Mucosa of descending colon (tissue), 3 donors: ENCODE results near the gene PTGES2. TPM values are rescaled to one million over a fixed set of nuclear protein-coding genes. Genes with fewer than 3 reads are reported as not detected.

Source experiments
- ATAC-seq: fragments of 200-7000 bp; cut with Tn5 transposase; one replicate; pipeline ENCODE4 v1.9.1; 2020; ENCODE audit warnings: mild to moderate bottlenecking, moderate library complexity
- DNase-seq, 3 donors: peaks; one replicate each; pipeline ENCODE4 v3.0.0-alpha.2; 2020
- H3K36me3 ChIP-seq: fragments of 200-600 bp; one replicate; pipeline ENCODE4 v1.8.0; 2021; ENCODE audit warnings: low read depth, mild to moderate bottlenecking
- H3K4me1 ChIP-seq: fragments of 200-600 bp; one replicate; pipeline ENCODE4 v1.8.0; 2021; ENCODE audit warnings: low read depth, mild to moderate bottlenecking
- H3K4me3 ChIP-seq: fragments of 200-600 bp; one replicate; pipeline ENCODE4 v1.8.0; 2021; ENCODE audit warnings: mild to moderate bottlenecking
- H3K9me3 ChIP-seq: fragments of 200-600 bp; one replicate; pipeline ENCODE4 v1.8.0; 2021; ENCODE audit warnings: mild to moderate bottlenecking
- CTCF ChIP-seq: fragments of 200-600 bp; IDR thresholded peaks from one replicate; pipeline ENCODE4 v1.8.0; 2022; ENCODE audit warnings: antibody characterized with exemption, mild to moderate bottlenecking
- intact Hi-C, 2 donors: fragments of 100-400 bp; cut with DNase I in 1 of 2; cut with micrococcal nuclease in 1 of 2; formaldehyde crosslinking; loops; one replicate each; pipeline versions ENCODE4 v1.11.0 to v1.11.1; 2022; cut with DNase I, micrococcal nuclease
- long read RNA-seq, 2 donors: library from polyadenylated mRNA; unstranded; transcript quantifications; one replicate each; pipeline ENCODE4 v2.0.0, GENCODE V29; 2019 to 2021
- total RNA-seq, 3 donors: library from RNA; stranded (reverse); fragmentation: NEBNext Ultra II Directional in 2 of 3; extraction: Animal tissue kit (Norgen Biotek cat#: 25700) in 2 of 3; gene quantifications; one replicate each; pipeline versions ENCODE4 v1.2.1 to v1.2.4, GENCODE V29; 2021 to 2023
- donor health status: DM: no; HTN: no; CAD: no; lungs with moderate emphysema.
- donor health status: DM: no; HTN: no; CAD: no.
- donor health status: DM: no; HTN: yes; CAD: no.

PTGES2 gene
- total RNA-seq = 10 to 100 TPM; 65.3 to 99.7 (median 90.6) TPM
- long read RNA-seq, donor 1, transcript PTGES2-212 (7 exons, 2,103 nt) = minor isoform, 8 of 203 reads
- long read RNA-seq, donor 1, transcript PTGES2-202 (7 exons, 2,331 nt) = major isoform, 135 of 203 reads
- long read RNA-seq, donor 1, partial matches to known transcripts = 9 of 203 reads
- long read RNA-seq, donor 1, other reads (novel, unspliced or antisense) = 50 of 203 reads
- long read RNA-seq, donor 2, partial matches to known transcripts = 4 of 12 reads
- long read RNA-seq, donor 2, other reads (novel, unspliced or antisense) = 6 of 12 reads

DNA sequence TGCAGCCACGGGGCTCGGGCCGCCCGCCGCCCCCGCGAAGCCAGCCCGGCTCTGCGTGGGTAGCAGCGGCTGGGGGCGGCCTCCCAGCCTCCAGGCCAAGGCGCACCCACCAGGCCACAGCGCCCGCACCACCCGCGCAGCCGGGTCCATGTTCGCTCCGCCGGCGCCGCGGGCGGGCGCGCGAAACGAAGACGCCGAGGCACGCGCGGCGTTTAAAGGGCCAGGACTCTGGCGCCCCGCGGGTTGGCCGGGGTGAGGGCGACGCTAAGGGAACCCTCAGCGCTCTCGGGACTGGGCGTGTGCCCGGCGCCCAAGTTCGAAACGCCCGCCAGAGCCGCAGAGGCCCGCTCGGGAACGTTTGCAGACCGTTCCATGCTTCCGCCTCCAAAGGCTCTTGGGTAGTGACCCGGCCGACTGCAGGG lies at the start of gene PTGES2:
TSS of gene PTGES2 (minus strand) at position 162 of the 422 bp plus-strand sequence. CDS start at position 150, 12 bp downstream.
- intact Hi-C loops = no loop called here
- peaks cover 29% of the 10 kb centered on the region for H3K4me1 ChIP-seq

DNA sequence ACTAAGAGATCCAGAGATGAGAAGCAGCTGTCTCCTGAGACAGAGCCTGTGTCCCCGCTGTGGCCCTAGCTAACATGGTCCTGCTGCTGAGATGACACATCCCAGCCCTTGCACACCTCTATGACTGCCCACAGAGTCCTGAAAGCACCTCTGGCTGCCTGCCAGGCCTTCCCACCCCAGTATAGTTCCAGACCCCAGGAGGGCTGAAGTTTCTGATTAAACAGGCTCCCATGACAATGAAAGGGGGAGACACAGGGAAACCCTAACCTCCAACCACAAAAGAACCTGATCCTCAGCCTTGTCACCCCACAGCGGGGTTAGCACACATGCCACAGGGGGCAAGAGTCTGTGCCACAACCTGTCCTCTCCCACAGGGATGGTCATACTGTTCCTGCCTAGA lies 48.2 kb upstream of the PTGES2 start:
- no peak for TF ChIP-seq CTCF
- ATAC-seq (no peak), DNase-seq (no peak)
- Histone ChIP-seq H3K4me1 (no peaks in the 10 kb centered on the region), H3K36me3 (peaks cover 15% of the 10 kb centered on the region), H3K9me3 (no peaks in the 10 kb centered on the region), H3K4me3 (no peak overlapping the region)
- intact Hi-C loops = no loop called here

More for the DNA sequence above, at the start of gene PTGES2:
- Histone ChIP-seq H3K9me3 (no peaks in the 10 kb centered on the region), H3K4me3 (peak within 1 kb of the TSS; percentile 95), H3K36me3 (no peaks in the 10 kb centered on the region)
- peak; percentile 89 to 90 (median 90) for DNase-seq
- ATAC-seq = peak; percentile 79
- no peak for TF ChIP-seq CTCF

DNA sequence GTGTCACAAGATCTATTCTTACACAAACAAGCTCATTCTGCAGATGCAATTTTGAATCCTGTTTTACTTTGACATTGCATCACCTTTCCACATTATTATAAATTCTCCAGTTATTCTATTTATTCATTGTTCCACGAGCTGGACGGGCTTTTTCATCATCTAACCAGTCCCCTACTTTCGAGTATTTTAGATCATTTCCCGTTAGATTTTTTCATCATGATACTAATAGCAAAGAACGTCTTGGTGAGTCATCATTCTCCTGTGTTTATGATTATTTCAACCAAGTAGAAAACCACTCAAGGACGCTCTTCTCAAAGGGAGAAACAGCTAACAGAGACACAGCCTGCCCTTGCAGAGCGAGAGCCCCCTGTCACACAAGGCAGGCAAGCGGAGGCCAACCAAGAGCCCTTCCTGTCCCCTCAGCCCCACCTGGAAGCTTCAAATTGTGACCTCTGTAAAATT lies 47.6 kb upstream of the PTGES2 start:
- no peak for ATAC-seq

GRCh38 chr9:128174062-128174461 lies 46.5 kb upstream of the PTGES2 start:
- H3K4me3 ChIP-seq = no peak overlapping the region
- DNase-seq (no peak), ATAC-seq (no peak)
- no peak for TF ChIP-seq CTCF
- peaks cover 13% of the 10 kb centered on the region for H3K36me3 ChIP-seq
- no peaks in the 10 kb centered on the region for H3K9me3 ChIP-seq
- intact Hi-C loops = no loop called here
- no peaks in the 10 kb centered on the region for H3K4me1 ChIP-seq

More for the DNA sequence above, 47.6 kb upstream of the PTGES2 start:
- Histone ChIP-seq H3K4me3 (no peak overlapping the region), H3K9me3 (no peaks in the 10 kb centered on the region), H3K4me1 (no peaks in the 10 kb centered on the region), H3K36me3 (peaks cover 15% of the 10 kb centered on the region)
- intact Hi-C loops = no loop called here
- no peak for TF ChIP-seq CTCF
- no peak for DNase-seq

GRCh38 chr9:128169925-128170324 lies 42.4 kb upstream of the PTGES2 start:
- Histone ChIP-seq H3K4me3 (no peak overlapping the region), H3K9me3 (no peaks in the 10 kb centered on the region), H3K4me1 (no peaks in the 10 kb centered on the region), H3K36me3 (no peaks in the 10 kb centered on the region)
- intact Hi-C loops = no loop called here
- DNase-seq = no peak
- TF ChIP-seq CTCF = no peak
- no peak for ATAC-seq
